GM15510 (cell line): Measurements from ENCODE around the gene HSF5.

Experiments
- POLR2A ChIP-seq: IDR thresholded peaks from 3 replicates; pipeline ENCODE4 v1.6.1; 2011; ENCODE audit warnings: borderline replicate concordance; ENCODE audit not compliant: insufficient read length; ENCODE audit errors: extremely low read depth

Gene HSF5

GRCh38 chr17:58380207-58381123 is 107.7 kb downstream of the HSF5 start:
- no peak for TF ChIP-seq POLR2A

DNA sequence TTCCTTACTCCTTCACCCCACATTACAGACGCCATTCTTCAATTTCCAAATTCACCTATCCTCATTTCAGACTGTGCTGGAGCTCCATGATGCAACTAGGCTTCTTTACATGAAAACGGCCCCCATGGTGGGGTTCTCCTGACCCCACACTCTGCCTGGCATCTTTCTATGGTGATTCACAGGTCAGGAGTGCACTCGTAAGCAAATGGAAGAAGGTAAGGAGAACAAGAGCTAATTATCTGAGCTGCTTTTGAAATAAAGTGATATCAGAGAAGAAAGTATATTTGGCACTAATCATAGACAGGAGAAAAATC is 108.7 kb downstream of the HSF5 start:
- no peak for TF ChIP-seq POLR2A

GRCh38 chr17:58378733-58379510 is 109.3 kb downstream of the HSF5 start:
- no peak for TF ChIP-seq POLR2A

- TF ChIP-seq POLR2A, result no peak
These were observed 110.5 kb downstream of the HSF5 start for GRCh38 chr17:58377661-58378060.

- TF ChIP-seq POLR2A, result no peak
These were observed 111.1 kb downstream of the HSF5 start for GRCh38 chr17:58377093-58377601.

DNA sequence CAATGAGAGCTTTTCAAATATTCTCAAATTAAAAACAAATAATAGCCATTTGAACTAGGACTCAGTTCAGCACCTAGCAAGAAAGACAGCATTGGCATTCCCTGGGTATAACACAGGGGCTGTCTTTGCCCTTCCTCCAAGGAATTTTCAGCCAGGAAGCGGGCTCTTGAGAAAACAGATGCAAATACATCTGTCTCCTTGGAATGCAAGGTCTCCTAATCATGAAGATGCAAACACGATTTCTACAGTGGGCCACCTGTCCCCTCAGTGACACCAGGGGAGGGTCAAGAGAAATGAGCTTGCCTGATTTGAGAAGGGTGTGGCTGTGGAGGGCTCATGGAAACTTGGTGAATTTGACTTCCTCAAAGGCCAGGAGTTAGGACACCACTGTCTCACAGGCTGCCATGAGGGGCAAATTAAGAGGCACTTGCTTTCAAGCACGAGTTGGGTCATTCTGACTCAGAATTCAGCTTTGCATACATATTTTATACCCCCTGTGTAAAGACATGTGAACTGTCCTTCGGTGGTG is 111.7 kb downstream of the HSF5 start:
- no peak for TF ChIP-seq POLR2A

DNA sequence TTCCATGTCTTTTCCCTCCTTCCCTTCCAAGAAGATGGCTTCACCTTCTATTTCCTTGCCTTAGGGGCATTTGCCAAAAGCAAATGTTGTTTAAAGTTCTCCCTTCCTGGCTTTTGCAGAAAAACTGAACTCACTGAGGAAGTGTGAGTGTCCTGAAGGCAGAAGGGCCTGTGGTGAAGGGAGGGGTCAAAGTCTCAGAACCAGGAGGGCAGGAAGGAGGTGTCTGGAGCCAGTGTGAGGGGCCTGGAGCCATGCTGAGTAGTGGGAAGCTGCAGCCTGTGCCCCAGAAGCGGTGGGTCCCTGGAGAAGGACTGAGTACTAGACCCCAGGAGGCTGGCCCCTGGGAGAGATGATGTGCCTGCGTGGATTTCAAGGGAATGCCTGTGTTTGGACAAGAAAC is 112.4 kb downstream of the HSF5 start:
- TF ChIP-seq POLR2A, result no peak

DNA sequence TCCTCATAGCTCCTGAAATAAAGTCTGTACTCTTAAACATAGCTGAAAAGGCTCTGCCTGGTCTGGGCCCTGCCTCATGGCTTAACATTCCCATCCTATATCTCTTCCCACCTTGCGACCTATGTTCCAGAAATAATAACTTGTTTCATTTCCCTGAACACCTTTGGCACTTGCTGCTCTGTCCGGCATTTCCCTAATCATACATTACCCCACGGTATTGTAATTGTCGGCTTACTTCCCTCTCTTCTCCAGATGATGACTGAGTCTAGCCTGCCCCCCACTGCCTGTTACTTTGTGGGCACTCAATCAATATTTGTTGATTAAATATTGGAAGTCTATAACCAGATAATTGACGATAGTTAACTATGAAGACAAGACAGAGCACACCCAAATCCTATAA is 113.0 kb downstream of the HSF5 start:
- no peak for TF ChIP-seq POLR2A

- no peak for TF ChIP-seq POLR2A
These were observed 114.3 kb downstream of the HSF5 start for GRCh38 chr17:58373923-58374322.

GRCh38 chr17:58373003-58373402 is 115.2 kb downstream of the HSF5 start:
- TF ChIP-seq POLR2A, result no peak

DNA sequence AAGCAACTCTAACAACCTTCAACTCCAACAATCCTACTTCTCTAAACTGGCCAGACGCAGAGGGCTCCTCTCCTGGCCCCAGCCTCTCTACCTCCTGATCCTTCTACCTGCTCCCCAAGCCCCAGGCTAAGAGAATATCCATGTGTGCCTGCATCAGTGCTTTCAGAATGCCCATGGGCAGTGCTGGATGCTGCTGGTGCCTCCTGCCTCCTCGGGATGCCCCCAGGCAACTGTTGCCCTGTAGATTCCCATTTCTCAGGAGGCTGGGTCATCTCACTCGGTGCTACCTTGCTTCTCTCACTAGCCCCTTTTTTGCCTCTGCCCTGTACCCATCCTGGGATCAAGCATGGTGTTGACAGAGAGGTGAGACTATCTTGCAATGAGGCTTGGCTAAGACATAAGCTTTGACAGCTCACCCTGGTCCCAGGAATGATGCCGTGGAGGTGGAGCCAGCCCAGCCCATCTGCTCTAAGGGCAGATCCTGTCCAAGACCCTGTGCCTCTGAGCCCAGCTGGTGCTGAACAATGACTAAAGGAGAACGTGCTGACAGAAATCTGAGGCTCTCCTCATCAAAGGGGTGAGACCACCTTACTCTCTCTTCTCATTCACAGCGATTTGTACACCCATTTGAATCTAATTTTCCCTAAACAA is 116.8 kb downstream of the HSF5 start:
- no peak for TF ChIP-seq POLR2A

DNA sequence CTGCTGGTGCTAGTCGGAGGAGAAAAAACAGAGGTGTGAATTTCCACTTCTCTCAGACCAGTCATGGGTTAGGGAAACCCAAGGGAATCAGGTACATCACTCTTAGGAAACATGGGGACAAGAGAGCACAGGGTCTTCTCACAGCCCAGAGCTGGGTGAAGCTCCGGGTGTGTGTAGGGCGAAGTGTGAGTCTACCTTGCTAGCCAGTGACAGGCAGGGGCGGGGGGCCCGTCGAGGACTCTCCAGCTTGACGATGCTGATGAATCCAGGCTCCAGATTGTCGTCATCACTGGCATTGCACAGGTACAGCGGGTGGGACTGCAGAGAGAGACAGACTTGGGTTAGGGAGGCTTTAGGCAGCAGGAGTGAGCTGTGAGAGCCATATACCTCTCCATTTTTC is 117.5 kb downstream of the HSF5 start:
- no peak for TF ChIP-seq POLR2A

DNA sequence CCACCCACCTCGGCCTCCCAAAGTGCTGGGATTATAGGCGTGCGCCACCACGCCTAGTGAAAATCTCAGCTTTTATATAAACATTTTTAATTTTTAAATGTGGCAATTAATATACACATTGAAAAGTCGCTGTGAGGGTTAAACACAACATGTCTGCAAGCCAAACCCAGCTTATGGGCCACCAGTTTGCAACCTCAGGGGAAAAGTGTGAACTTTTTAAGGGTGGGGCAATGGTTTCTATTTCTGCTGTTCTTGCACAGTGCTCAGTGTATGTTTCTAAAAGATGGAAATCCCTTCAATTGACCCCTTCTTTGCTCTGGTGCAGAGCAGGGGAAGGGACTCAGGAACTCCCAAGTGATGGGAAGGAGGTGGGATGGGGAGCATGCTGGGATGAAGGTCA is 117.9 kb downstream of the HSF5 start:
- TF ChIP-seq POLR2A, result no peak
